SIG-M5 (cell line): ENCODE data around the gene IMPG1.

Experiments
- DNase-seq: peaks from one replicate; lab custom pipeline; 2025; lab: John Stamatoyannopoulos, UW

The IMPG1 gene

GRCh38 chr6:75892384-75892783, 180.1 kb downstream of the IMPG1 start:
- no peak for DNase-seq

GRCh38 chr6:75884822-75885221, 187.6 kb downstream of the IMPG1 start:
- no peak for DNase-seq

GRCh38 chr6:75882734-75883133, 189.7 kb downstream of the IMPG1 start:
- no peak for DNase-seq

- no peak for DNase-seq
Measured at GRCh38 chr6:75880305-75880704, 192.2 kb downstream of the IMPG1 start.

- no peak for DNase-seq
Measured at GRCh38 chr6:75876152-75876551, 196.3 kb downstream of the IMPG1 start.

GRCh38 chr6:75874224-75874623, 198.2 kb downstream of the IMPG1 start:
- DNase-seq = no peak
